Measurements from ENCODE around the gene CCDC57. TPM values are rescaled to one million over a fixed set of nuclear protein-coding genes. Genes with fewer than 3 reads are reported as not detected.

The CCDC57 gene
- total RNA-seq, 2 experiments from 2014 or later, result 59.5 to 65.1 TPM

- Mint-ChIP-seq H3K36me3 (peaks cover 9% of the 10 kb centered on the region), H3K27ac (no peak overlapping the region), H3K9me3 (no peaks in the 10 kb centered on the region), H3K4me3 (no peak overlapping the region), H3K27me3 (no peaks in the 10 kb centered on the region), H3K4me1 (no peaks in the 10 kb centered on the region)
- no peak for DNase-seq
Measured at GRCh38 chr17:82080048-82080788, 132.4 kb downstream of the CCDC57 start.

GRCh38 chr17:82079001-82079677, 133.5 kb downstream of the CCDC57 start:
- Mint-ChIP-seq H3K4me3 (no peak overlapping the region), H3K36me3 (peaks cover 6% of the 10 kb centered on the region)

GRCh38 chr17:82078433-82078832, 134.2 kb downstream of the CCDC57 start:
- H3K9me3 Mint-ChIP-seq, result no peaks in the 10 kb centered on the region
- H3K27me3 Mint-ChIP-seq, result no peaks in the 10 kb centered on the region
- H3K27ac Mint-ChIP-seq, result no peak overlapping the region
- DNase-seq, result no peak
- H3K36me3 Mint-ChIP-seq, result peaks cover 6% of the 10 kb centered on the region
- H3K4me1 Mint-ChIP-seq, result no peaks in the 10 kb centered on the region
- H3K4me3 Mint-ChIP-seq, result no peak overlapping the region

More at GRCh38 chr17:82079001-82079677, 133.5 kb downstream of the CCDC57 start:
- Mint-ChIP-seq H3K27ac (no peak overlapping the region), H3K4me1 (no peaks in the 10 kb centered on the region), H3K9me3 (no peaks in the 10 kb centered on the region), H3K27me3 (no peaks in the 10 kb centered on the region)
- no peak for DNase-seq

GRCh38 chr17:82077617-82078358, 134.9 kb downstream of the CCDC57 start:
- Mint-ChIP-seq H3K4me1 (no peaks in the 10 kb centered on the region), H3K4me3 (no peak overlapping the region), H3K27me3 (no peaks in the 10 kb centered on the region), H3K27ac (no peak overlapping the region), H3K36me3 (peaks cover 6% of the 10 kb centered on the region), H3K9me3 (no peaks in the 10 kb centered on the region)
- no peak for DNase-seq

- peak overlapping the region; percentile 29 for H3K27ac Mint-ChIP-seq
Measured at GRCh38 chr17:82076785-82077591, 135.7 kb downstream of the CCDC57 start.

GRCh38 chr17:82076018-82076784, 136.4 kb downstream of the CCDC57 start:
- Mint-ChIP-seq H3K27ac (peak overlapping the region; percentile 29), H3K4me1 (no peaks in the 10 kb centered on the region), H3K9me3 (no peaks in the 10 kb centered on the region), H3K36me3 (peaks cover 6% of the 10 kb centered on the region), H3K27me3 (no peaks in the 10 kb centered on the region), H3K4me3 (no peak overlapping the region)
- DNase-seq, result no peak

More at GRCh38 chr17:82076785-82077591, 135.7 kb downstream of the CCDC57 start:
- Mint-ChIP-seq H3K4me1 (no peaks in the 10 kb centered on the region), H3K27me3 (no peaks in the 10 kb centered on the region), H3K36me3 (peaks cover 6% of the 10 kb centered on the region), H3K4me3 (no peak overlapping the region), H3K9me3 (no peaks in the 10 kb centered on the region)
- no peak for DNase-seq

GRCh38 chr17:82073446-82073845, 139.2 kb downstream of the CCDC57 start:
- no peak for DNase-seq
- H3K36me3 Mint-ChIP-seq, result peaks cover 3% of the 10 kb centered on the region
- H3K27me3 Mint-ChIP-seq, result no peaks in the 10 kb centered on the region
- H3K9me3 Mint-ChIP-seq, result no peaks in the 10 kb centered on the region
- no peak overlapping the region for H3K27ac Mint-ChIP-seq
- no peak overlapping the region for H3K4me3 Mint-ChIP-seq
- no peaks in the 10 kb centered on the region for H3K4me1 Mint-ChIP-seq

GRCh38 chr17:82072827-82073226, 139.8 kb downstream of the CCDC57 start:
- Mint-ChIP-seq H3K27ac (no peak overlapping the region), H3K27me3 (no peaks in the 10 kb centered on the region), H3K9me3 (no peaks in the 10 kb centered on the region), H3K36me3 (no peaks in the 10 kb centered on the region), H3K4me3 (no peak overlapping the region), H3K4me1 (no peaks in the 10 kb centered on the region)
- DNase-seq, result no peak

GRCh38 chr17:82070611-82071010, 142.0 kb downstream of the CCDC57 start:
- Mint-ChIP-seq H3K27ac (no peak overlapping the region), H3K4me1 (peaks cover 3% of the 10 kb centered on the region), H3K36me3 (peaks cover 2% of the 10 kb centered on the region), H3K9me3 (no peaks in the 10 kb centered on the region), H3K4me3 (no peak overlapping the region), H3K27me3 (no peaks in the 10 kb centered on the region)
- no peak for DNase-seq

- Mint-ChIP-seq H3K36me3 (peaks cover 2% of the 10 kb centered on the region), H3K4me1 (peaks cover 8% of the 10 kb centered on the region)
Measured at GRCh38 chr17:82065638-82066303, 146.9 kb downstream of the CCDC57 start, which contains the start of gene DUS1L. Gene DUS1L, minus strand, starts transcription at chr17:82065804. Its CDS starts 745 bp downstream, at chr17:82065059.

GRCh38 chr17:82065193-82065637, 147.4 kb downstream of the CCDC57 start:
- H3K4me3 Mint-ChIP-seq, result peak overlapping the region; percentile 76
- H3K4me1 Mint-ChIP-seq, result peaks cover 8% of the 10 kb centered on the region
- H3K27ac Mint-ChIP-seq, result peak overlapping the region; percentile 25
- H3K27me3 Mint-ChIP-seq, result no peaks in the 10 kb centered on the region
- H3K9me3 Mint-ChIP-seq, result no peaks in the 10 kb centered on the region
- no peak for DNase-seq
- peaks cover 2% of the 10 kb centered on the region for H3K36me3 Mint-ChIP-seq

More at GRCh38 chr17:82065638-82066303, 146.9 kb downstream of the CCDC57 start, which contains the start of gene DUS1L:
- no peaks in the 10 kb centered on the region for H3K9me3 Mint-ChIP-seq
- peak; percentile 81 for DNase-seq
- peak within 1 kb of the TSS; percentile 85 for H3K4me3 Mint-ChIP-seq
- H3K27ac Mint-ChIP-seq, result peak within 1 kb of the TSS; percentile 88
- H3K27me3 Mint-ChIP-seq, result no peaks in the 10 kb centered on the region

- Mint-ChIP-seq H3K27me3 (no peaks in the 10 kb centered on the region), H3K4me1 (peaks cover 8% of the 10 kb centered on the region), H3K4me3 (peak overlapping the region; percentile 76), H3K36me3 (peaks cover 4% of the 10 kb centered on the region), H3K27ac (peak overlapping the region; percentile 25), H3K9me3 (no peaks in the 10 kb centered on the region)
- DNase-seq, result no peak
Measured at GRCh38 chr17:82064433-82065192, 148.0 kb downstream of the CCDC57 start.

All from activated naive CD8-positive, alpha-beta T cell treated with anti-CD3 and anti-CD28 coated beads for 36 hours (primary cell).